OCI-LY3 (cell line): ENCODE data around the gene SMURF2.
"Not testable (repeated sequence)": the region's sequence is repeated elsewhere in the genome, so short reads cannot be mapped to it uniquely, and the experiment has no call there.

Experiments used
- H2AFZ ChIP-seq: fragments of 200-600, 300-600 bp; shearing (Covaris generic); 2 replicates; pipeline ENCODE4 v1.6.0; 2014; ENCODE audit warnings: antibody characterized with exemption, low read depth, low read length
- H3K27ac ChIP-seq: fragments of 200-600, 300-600 bp; sonication (generic); 2 replicates; pipeline ENCODE4 v1.5.1; 2014; ENCODE audit warnings: mild to moderate bottlenecking, low read length, moderate library complexity, mixed read lengths
- H3K27me3 ChIP-seq: fragments of 200-600, 300-600 bp; sonication (generic); 2 replicates; pipeline ENCODE4 v1.6.1; 2014; ENCODE audit warnings: low read depth, low read length, mixed read lengths
- H3K36me3 ChIP-seq: fragments of 200-600, 300-600 bp; sonication (generic); replicated peaks from 2 replicates; pipeline ENCODE3; 2014; ENCODE audit warnings: low read depth, low read length, mixed read lengths
- H3K4me1 ChIP-seq: fragments of 300-600, 200-600 bp; sonication (generic); 2 replicates; pipeline ENCODE4 v1.6.1; 2014; ENCODE audit warnings: low read length, mixed read lengths
- H3K4me2 ChIP-seq: fragments of 200-600, 300-600 bp; sonication (generic); 2 replicates; pipeline ENCODE4 v1.6.1; 2014; ENCODE audit warnings: low read length, mixed read lengths
- H3K4me3 ChIP-seq: fragments of 300-600, 200-600 bp; sonication (generic); 2 replicates; pipeline ENCODE4 v1.5.1; 2014; ENCODE audit warnings: antibody characterized with exemption, mild to moderate bottlenecking, low read length, moderate library complexity
- H3K79me2 ChIP-seq: fragments of 300-600, 200-600 bp; shearing (Covaris generic); 2 replicates; pipeline ENCODE4 v1.6.1; 2014; ENCODE audit warnings: mild to moderate bottlenecking, low read length, mixed read lengths
- H3K9ac ChIP-seq: fragments of 300-600, 200-600 bp; shearing (Covaris generic); 2 replicates; pipeline ENCODE4 v1.6.0; 2014; ENCODE audit warnings: mild to moderate bottlenecking, low read length, moderate library complexity
- H3K9me3 ChIP-seq: fragments of 200-600, 300-600 bp; shearing (Covaris generic); 2 replicates; pipeline ENCODE4 v1.6.1; 2014; ENCODE audit warnings: low read length, mixed read lengths; ENCODE audit not compliant: insufficient read depth
- H4K20me1 ChIP-seq: fragments of 200-600, 300-600 bp; sonication (generic); 2 replicates; pipeline ENCODE4 v1.6.1; 2016; ENCODE audit warnings: low read length, mixed read lengths; ENCODE audit not compliant: insufficient read depth
- EZH2phosphoT487 ChIP-seq: fragments of 200-600 bp; shearing (Covaris generic); IDR thresholded peaks from 2 replicates; pipeline ENCODE4 v1.6.1; 2018; ENCODE audit warnings: antibody characterized with exemption, mixed run types, low read depth
- TF ChIP-seq, protein P1 (sequence below): fragments of 200-600, 300-600 bp; sonication (generic); IDR thresholded peaks from 2 replicates; pipeline ENCODE4 v1.5.1; 2014; ENCODE audit warnings: antibody characterized with exemption, low read length, low read depth

Gene SMURF2

GRCh38 chr17:64583038-64583437 lies 79.1 kb downstream of the SMURF2 start:
- H3K27ac ChIP-seq = no peak overlapping the region
- no peaks in the 10 kb centered on the region for H3K79me2 ChIP-seq
- no peak overlapping the region for H3K4me2 ChIP-seq
- H3K4me3 ChIP-seq = no peak overlapping the region
- no peaks in the 10 kb centered on the region for H4K20me1 ChIP-seq
- no peaks in the 10 kb centered on the region for H3K9me3 ChIP-seq
- no peaks in the 10 kb centered on the region for H3K27me3 ChIP-seq
- H3K9ac ChIP-seq = no peak overlapping the region
- peaks cover 13% of the 10 kb centered on the region for H3K36me3 ChIP-seq
- TF ChIP-seq, protein P1, sequence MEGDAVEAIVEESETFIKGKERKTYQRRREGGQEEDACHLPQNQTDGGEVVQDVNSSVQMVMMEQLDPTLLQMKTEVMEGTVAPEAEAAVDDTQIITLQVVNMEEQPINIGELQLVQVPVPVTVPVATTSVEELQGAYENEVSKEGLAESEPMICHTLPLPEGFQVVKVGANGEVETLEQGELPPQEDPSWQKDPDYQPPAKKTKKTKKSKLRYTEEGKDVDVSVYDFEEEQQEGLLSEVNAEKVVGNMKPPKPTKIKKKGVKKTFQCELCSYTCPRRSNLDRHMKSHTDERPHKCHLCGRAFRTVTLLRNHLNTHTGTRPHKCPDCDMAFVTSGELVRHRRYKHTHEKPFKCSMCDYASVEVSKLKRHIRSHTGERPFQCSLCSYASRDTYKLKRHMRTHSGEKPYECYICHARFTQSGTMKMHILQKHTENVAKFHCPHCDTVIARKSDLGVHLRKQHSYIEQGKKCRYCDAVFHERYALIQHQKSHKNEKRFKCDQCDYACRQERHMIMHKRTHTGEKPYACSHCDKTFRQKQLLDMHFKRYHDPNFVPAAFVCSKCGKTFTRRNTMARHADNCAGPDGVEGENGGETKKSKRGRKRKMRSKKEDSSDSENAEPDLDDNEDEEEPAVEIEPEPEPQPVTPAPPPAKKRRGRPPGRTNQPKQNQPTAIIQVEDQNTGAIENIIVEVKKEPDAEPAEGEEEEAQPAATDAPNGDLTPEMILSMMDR = no peak
- no peak for TF ChIP-seq EZH2phosphoT487
- H2AFZ ChIP-seq = no peak overlapping the region
- H3K4me1 ChIP-seq = peaks cover 12% of the 10 kb centered on the region

DNA sequence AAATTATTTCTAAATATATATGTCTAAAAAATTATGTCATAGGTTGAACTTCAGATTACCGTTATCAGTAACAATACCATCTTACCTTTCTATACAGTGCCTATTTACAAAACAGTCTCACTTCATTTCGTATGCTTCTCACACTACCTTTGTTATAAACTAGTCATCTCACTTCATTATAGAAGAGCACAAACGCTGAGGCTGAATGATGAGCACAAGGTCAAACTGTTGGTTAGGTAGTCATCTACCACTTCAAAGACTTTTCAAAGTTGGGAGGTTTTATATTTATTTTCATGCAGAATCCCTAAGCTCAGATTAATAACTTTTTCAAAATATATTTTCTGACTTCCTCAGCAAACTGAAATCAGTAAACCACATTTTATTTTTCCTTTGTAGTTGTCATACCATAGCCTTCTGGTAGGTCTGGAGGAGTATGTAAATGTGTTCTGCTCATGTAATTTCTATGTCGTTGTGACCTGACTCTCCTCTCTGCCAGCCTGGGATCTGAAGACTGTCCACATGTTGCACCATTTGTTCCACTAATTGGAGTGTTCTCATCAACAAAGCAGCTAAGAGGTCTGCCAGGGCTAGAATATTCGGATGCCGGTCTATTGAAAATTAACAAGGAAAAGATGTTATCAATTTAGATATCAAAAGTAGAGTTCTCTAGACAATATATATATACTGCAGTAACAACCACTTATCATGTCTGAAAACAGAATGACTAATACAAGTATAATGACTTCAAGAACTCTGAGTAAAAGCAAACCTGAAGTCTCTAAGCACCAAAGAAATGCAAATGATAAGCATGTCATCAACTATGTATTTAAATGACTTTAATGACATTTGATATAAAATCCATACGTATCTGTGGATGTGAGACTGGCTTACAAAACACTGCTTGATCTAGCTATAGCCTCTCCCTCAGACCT lies 81.5 kb downstream of the SMURF2 start:
- no peaks in the 10 kb centered on the region for H4K20me1 ChIP-seq

GRCh38 chr17:64579917-64580316 lies 82.2 kb downstream of the SMURF2 start:
- H3K4me1 ChIP-seq = peaks cover 12% of the 10 kb centered on the region
- H3K27me3 ChIP-seq = no peaks in the 10 kb centered on the region
- no peak overlapping the region for H3K4me2 ChIP-seq
- TF ChIP-seq, protein P1 = no peak
- TF ChIP-seq EZH2phosphoT487 = no peak
- H3K9me3 ChIP-seq = no peaks in the 10 kb centered on the region
- H3K27ac ChIP-seq = no peak overlapping the region
- H2AFZ ChIP-seq = no peak overlapping the region
- H4K20me1 ChIP-seq = no peaks in the 10 kb centered on the region
- H3K36me3 ChIP-seq = peaks cover 13% of the 10 kb centered on the region
- no peak overlapping the region for H3K9ac ChIP-seq
- H3K79me2 ChIP-seq = no peaks in the 10 kb centered on the region
- H3K4me3 ChIP-seq = no peak overlapping the region

More for the DNA sequence above, 81.5 kb downstream of the SMURF2 start:
- H3K4me1 ChIP-seq = peaks cover 12% of the 10 kb centered on the region
- H3K9ac ChIP-seq = no peak overlapping the region
- H3K36me3 ChIP-seq = peaks cover 13% of the 10 kb centered on the region
- H3K27me3 ChIP-seq = no peaks in the 10 kb centered on the region
- no peak overlapping the region for H3K4me3 ChIP-seq
- H3K79me2 ChIP-seq = no peaks in the 10 kb centered on the region
- TF ChIP-seq EZH2phosphoT487 = no peak
- TF ChIP-seq, protein P1 = no peak
- H3K27ac ChIP-seq = no peak overlapping the region
- no peaks in the 10 kb centered on the region for H3K9me3 ChIP-seq
- no peak overlapping the region; the same call in 1 of the 2 replicates for H3K4me2 ChIP-seq
- H2AFZ ChIP-seq = no peak overlapping the region

DNA sequence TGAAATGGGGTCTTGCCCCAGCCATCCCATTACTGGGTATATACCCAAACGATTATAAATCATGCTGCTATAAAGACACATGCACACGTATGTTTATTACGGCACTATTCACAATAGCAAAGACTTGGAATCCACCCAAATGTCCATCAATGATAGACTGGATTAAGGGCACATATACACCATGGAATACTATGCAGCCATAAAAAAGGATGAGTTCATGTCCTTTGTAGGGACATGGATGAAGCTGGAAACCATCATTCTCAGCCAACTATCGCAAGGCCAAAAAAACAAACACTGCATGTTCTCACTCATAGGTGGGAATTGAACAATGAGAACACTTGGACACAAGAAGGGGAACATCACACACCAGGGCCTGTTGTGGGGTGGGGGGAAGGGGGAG lies 85.1 kb downstream of the SMURF2 start:
- H3K36me3 ChIP-seq, H3K79me2 ChIP-seq, H3K9ac ChIP-seq, H2AFZ ChIP-seq, H3K4me3 ChIP-seq, H3K4me2 ChIP-seq, H4K20me1 ChIP-seq, H3K27me3 ChIP-seq, H3K27ac ChIP-seq, H3K9me3 ChIP-seq: not testable (repeated sequence)
- peaks cover 22% of the 10 kb centered on the region for H3K4me1 ChIP-seq
